Measurements from ENCODE around the gene CYP4F12. TPM values are rescaled to one million over a fixed set of nuclear protein-coding genes. Genes with fewer than 3 reads are reported as not detected.

Gene CYP4F12
- total and polyA plus RNA-seq, 11 donors = 1.1 to 8.9 (median 3.1) TPM

GRCh38 chr19:15671237-15671821 lies 1.6 kb upstream of the CYP4F12 start:
- DNase-seq (no peak), ATAC-seq (no peak)
- Histone ChIP-seq H3K27me3 (peaks cover 0 to 5% (median 0%) of the 10 kb centered on the region in 9 donors), H3K4me3 (no peak overlapping the region), H3K36me3 (no peaks in the 10 kb centered on the region), H3K9me3 (no peaks in the 10 kb centered on the region), H3K4me1 (peaks cover 0 to 20% (median 10%) of the 10 kb centered on the region in 12 donors), H3K27ac (peak overlapping the region in 1 of 12 donors; percentile 78)
- WGBS, 4 donors = 61 to 80% (median 75%) methylated on average over 5 of the region's 5 CpGs
- no peak for TF ChIP-seq CTCF (IDR thresholded peaks at IDR 0.05)
- TF ChIP-seq POLR2A (IDR thresholded peaks at IDR 0.05) = no peak
- intact Hi-C loops (cut with DNase I) = loop anchor here in 2 of 10 donors (5.0 to 10.0 kb wide), 2 partner anchors 103 to 106 kb away; no protein-coding TSS in a partner anchor

- Histone ChIP-seq H3K27ac (peak overlapping the region in 11 of 12 donors; percentile 9 to 78 (median 47)), H3K4me3 (peak overlapping the region in 1 of 12 donors; percentile 14)
Measured at GRCh38 chr19:15671891-15672579, 852 bp upstream of the CYP4F12 start.

GRCh38 chr19:15673176-15673654 lies 328 bp downstream of the CYP4F12 start:
- Histone ChIP-seq H3K4me3 (peak overlapping the region in 10 of 12 donors; percentile 7 to 49 (median 36)), H3K36me3 (no peaks in the 10 kb centered on the region), H3K27ac (peak overlapping the region in 11 of 12 donors; percentile 9 to 78 (median 60)), H3K4me1 (peaks cover 0 to 20% (median 10%) of the 10 kb centered on the region in 12 donors), H3K9me3 (no peaks in the 10 kb centered on the region), H3K27me3 (peaks cover 0 to 5% (median 0%) of the 10 kb centered on the region in 9 donors)
- no peak for TF ChIP-seq POLR2A (IDR thresholded peaks at IDR 0.05)
- no peak for TF ChIP-seq CTCF (IDR thresholded peaks at IDR 0.05)
- ATAC-seq = peak in 3 of 4 donors; percentile 18 to 37 (median 29)
- intact Hi-C loops (cut with DNase I) = loop anchor here in 3 of 10 donors (2.0 to 10.0 kb wide), 3 partner anchors 102 to 104 kb away; no protein-coding TSS in a partner anchor
- DNase-seq = peak in 1 of 5 donors; percentile 28
- WGBS, 4 donors = 27 to 31% (median 28%) methylated on average over 9 of the region's 9 CpGs

More at GRCh38 chr19:15671891-15672579, 852 bp upstream of the CYP4F12 start:
- DNase-seq (no peak), ATAC-seq (no peak)
- Histone ChIP-seq H3K27me3 (peaks cover 0 to 5% (median 0%) of the 10 kb centered on the region in 9 donors), H3K4me1 (peaks cover 0 to 20% (median 10%) of the 10 kb centered on the region in 12 donors), H3K36me3 (no peaks in the 10 kb centered on the region), H3K9me3 (no peaks in the 10 kb centered on the region)
- intact Hi-C loops (cut with DNase I) = loop anchor here in 3 of 10 donors (2.0 to 10.0 kb wide), 3 partner anchors 103 to 105 kb away; no protein-coding TSS in a partner anchor
- TF ChIP-seq POLR2A (IDR thresholded peaks at IDR 0.05) (no peak), CTCF (IDR thresholded peaks at IDR 0.05) (no peak)
- 48 to 56% (median 52%) methylated on average over 10 of the region's 10 CpGs for WGBS, 4 donors

- 33 to 65% (median 56%) methylated on average over 2 to 3 of the region's 3 CpGs for WGBS, 4 donors
- TF ChIP-seq CTCF (IDR thresholded peaks at IDR 0.05) (no peak), POLR2A (IDR thresholded peaks at IDR 0.05) (no peak)
- intact Hi-C loops (cut with DNase I) = loop anchor here in 1 of 10 donors (10.0 kb wide), 1 partner anchor 99 kb away; no protein-coding TSS in a partner anchor
Measured at GRCh38 chr19:15675560-15675959, 2.7 kb downstream of the CYP4F12 start.

More at GRCh38 chr19:15675560-15675959, 2.7 kb downstream of the CYP4F12 start:
- H3K27me3 ChIP-seq = no peaks in the 10 kb centered on the region
- H3K36me3 ChIP-seq = peaks cover 0 to 3% (median 0%) of the 10 kb centered on the region in 9 donors
- H3K9me3 ChIP-seq = no peaks in the 10 kb centered on the region
- ATAC-seq (no peak), DNase-seq (no peak)
- no peak overlapping the region for H3K27ac ChIP-seq
- no peak overlapping the region for H3K4me3 ChIP-seq
- H3K4me1 ChIP-seq = peaks cover 0 to 20% (median 10%) of the 10 kb centered on the region in 12 donors
